Inflammatory macrophage treated with lipopolysaccharide for 1 hour (primary cell): Measurements from ENCODE around the gene NETO1.

Source experiments
- DNase-seq, 2 donors: peaks; one replicate each; pipeline ENCODE4 v3.0.0-alpha.2; 2020 to 2022

NETO1 gene

GRCh38 chr18:72721330-72721729 lies 146.5 kb downstream of the NETO1 start:
- no peak for DNase-seq

- no peak for DNase-seq
These were observed 147.7 kb downstream of the NETO1 start for GRCh38 chr18:72720116-72720515.

- DNase-seq = no peak
These were observed 163.6 kb downstream of the NETO1 start for GRCh38 chr18:72704202-72704601.

- no peak for DNase-seq
These were observed 166.7 kb downstream of the NETO1 start for GRCh38 chr18:72700961-72701710.

GRCh38 chr18:72697706-72698105 lies 170.1 kb downstream of the NETO1 start:
- no peak for DNase-seq

GRCh38 chr18:72692595-72692994 lies 175.2 kb downstream of the NETO1 start:
- DNase-seq = no peak
